Right kidney (tissue), 1 donor: Measurements from ENCODE around the gene MAPK8IP1.
"Not testable (repeated sequence)": the region's sequence is repeated elsewhere in the genome, so short reads cannot be mapped to it uniquely, and the experiment has no call there.

Experiments
- DNase-seq: peaks from one replicate; pipeline ENCODE4 v3.0.0-alpha.2; 2016

Gene MAPK8IP1

GRCh38 chr11:45890886-45891550 lies 5.6 kb downstream of the MAPK8IP1 start:
- no peak for DNase-seq

- DNase-seq, result no peak
Measured at GRCh38 chr11:45892856-45893255, 7.4 kb downstream of the MAPK8IP1 start.

GRCh38 chr11:45894555-45895247 lies 9.2 kb downstream of the MAPK8IP1 start:
- no peak for DNase-seq

- no peak for DNase-seq
Measured at GRCh38 chr11:45895553-45896259, 10.3 kb downstream of the MAPK8IP1 start.

- DNase-seq, result peak; percentile 65
Measured at GRCh38 chr11:45896422-45896984, 11.1 kb downstream of the MAPK8IP1 start.

GRCh38 chr11:45897556-45897955 lies 12.1 kb downstream of the MAPK8IP1 start:
- no peak for DNase-seq

GRCh38 chr11:45899086-45899447 lies 13.6 kb downstream of the MAPK8IP1 start:
- no peak for DNase-seq

GRCh38 chr11:45899448-45900174 lies 14.2 kb downstream of the MAPK8IP1 start:
- DNase-seq, result peak; percentile 85

- peak; percentile 71 for DNase-seq
Measured at GRCh38 chr11:45900175-45900800, 14.8 kb downstream of the MAPK8IP1 start.

GRCh38 chr11:45900916-45901617 lies 15.6 kb downstream of the MAPK8IP1 start:
- DNase-seq, result no peak

GRCh38 chr11:45901626-45902025 lies 16.2 kb downstream of the MAPK8IP1 start:
- DNase-seq, result no peak

GRCh38 chr11:45902452-45903380 lies 17.3 kb downstream of the MAPK8IP1 start:
- DNase-seq, result no peak

- no peak for DNase-seq
Measured at GRCh38 chr11:45904309-45904915, 19.0 kb downstream of the MAPK8IP1 start.

- DNase-seq, result no peak
Measured at GRCh38 chr11:45905095-45905494, 19.6 kb downstream of the MAPK8IP1 start.

GRCh38 chr11:45905576-45905975 lies 20.1 kb downstream of the MAPK8IP1 start:
- DNase-seq, result not testable (repeated sequence)

- DNase-seq, result no peak
Measured at GRCh38 chr11:45906096-45906682, 20.7 kb downstream of the MAPK8IP1 start.

- DNase-seq, result no peak
Measured at GRCh38 chr11:45906965-45907611, 21.6 kb downstream of the MAPK8IP1 start, which contains the start of gene FREY1. TSS of gene FREY1 (minus strand) at chr11:45907271. CDS start at chr11:45907245, 26 bp downstream.

GRCh38 chr11:45907911-45908370 lies 22.5 kb downstream of the MAPK8IP1 start:
- DNase-seq, result no peak
